ENCODE results near the gene FBXO31.
A peak's percentile ranks its signal among the peaks of the same experiment; 100 is the strongest.

Gene FBXO31

GRCh38 chr16:87320510-87321227, 62.9 kb downstream of the FBXO31 start:
- H3K4me3 ChIP-seq (replicated peaks; ENCODE audit: low read depth, low read length): no peak overlapping the region
- no peak for TF ChIP-seq CTCF (IDR thresholded peaks at IDR 0.05; ENCODE audit: low read length, missing control alignments)
- DNase-seq (ENCODE audit: low read depth): no peak

- TF ChIP-seq CTCF (IDR thresholded peaks at IDR 0.05; ENCODE audit: low read length, missing control alignments): no peak
- no peak for DNase-seq (ENCODE audit: low read depth)
- H3K4me3 ChIP-seq (replicated peaks; ENCODE audit: low read depth, low read length): no peak overlapping the region
These were observed 63.5 kb downstream of the FBXO31 start for GRCh38 chr16:87319997-87320491.

DNA sequence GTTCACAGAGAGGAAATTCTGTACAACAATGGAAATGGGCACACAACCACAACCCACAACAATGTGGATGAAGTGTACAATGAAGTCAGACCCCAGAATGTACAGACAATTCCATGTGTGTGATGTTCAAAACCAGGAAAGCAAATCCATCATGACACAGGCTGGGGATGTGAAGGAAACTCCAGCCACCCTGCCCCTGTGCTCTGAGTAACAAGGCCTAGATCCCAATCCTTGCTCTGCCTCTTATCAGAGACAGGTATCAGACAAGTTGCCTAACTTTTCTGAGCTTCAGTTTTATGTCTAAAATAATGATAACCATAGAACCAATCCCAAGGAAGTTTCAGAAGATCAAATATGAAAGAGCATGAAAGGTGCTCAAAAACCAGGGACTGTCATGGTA, 64.6 kb downstream of the FBXO31 start:
- TF ChIP-seq CTCF (IDR thresholded peaks at IDR 0.05; ENCODE audit: low read length, missing control alignments): no peak

DNA sequence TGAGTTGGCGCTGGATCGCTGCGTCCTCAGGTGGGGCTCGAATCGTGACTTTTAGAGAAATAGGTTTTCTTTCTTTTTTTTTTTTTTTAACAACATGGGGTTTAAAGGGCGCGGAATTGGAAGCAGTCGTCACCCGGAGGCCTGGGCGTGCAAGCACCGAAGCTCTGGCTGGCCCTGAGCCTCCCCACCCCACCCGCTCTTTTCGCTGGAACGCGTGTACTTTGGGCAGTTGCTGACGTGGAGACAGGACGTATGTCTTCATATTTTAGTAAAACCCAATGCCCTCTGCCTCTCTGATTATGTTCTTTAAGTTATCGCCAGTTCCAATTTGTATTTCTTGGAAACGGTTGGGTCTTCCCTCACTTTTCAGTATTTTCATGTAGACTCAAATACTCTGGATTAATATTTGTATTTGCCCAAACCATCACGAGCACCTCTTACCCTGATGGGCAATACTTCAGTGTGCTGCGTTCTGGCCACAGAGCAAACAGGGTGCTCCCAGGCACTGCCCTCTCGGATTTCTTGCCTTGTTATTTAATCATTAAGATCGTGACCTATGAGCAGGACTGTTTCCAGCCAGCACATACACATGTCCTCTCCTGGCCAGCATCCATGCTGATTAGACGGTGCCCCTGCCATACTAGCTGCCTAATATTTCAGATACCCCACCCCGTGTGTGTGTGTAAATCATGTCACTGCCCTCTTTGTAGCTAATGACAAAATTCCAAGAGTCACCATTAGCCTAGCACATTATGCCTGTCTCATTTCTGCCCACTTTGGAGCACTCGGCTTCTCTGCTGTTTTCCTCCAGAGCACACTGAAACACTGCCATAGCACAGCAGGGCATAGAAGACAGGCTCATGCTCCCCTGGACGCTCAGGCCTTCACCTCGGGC, 65.6 kb downstream of the FBXO31 start:
- TF ChIP-seq CTCF (IDR thresholded peaks at IDR 0.05; ENCODE audit: low read length, missing control alignments): no peak
- DNase-seq (ENCODE audit: low read depth): peak; percentile 66
- peak overlapping the region; percentile 98 for H3K4me3 ChIP-seq (replicated peaks; ENCODE audit: low read depth, low read length)

More for the DNA sequence above, 64.6 kb downstream of the FBXO31 start:
- no peak overlapping the region for H3K4me3 ChIP-seq (replicated peaks; ENCODE audit: low read depth, low read length)
- DNase-seq (ENCODE audit: low read depth): no peak

- H3K4me3 ChIP-seq (replicated peaks; ENCODE audit: low read depth, low read length): peak within 1 kb of the TSS; percentile 98
- DNase-seq (ENCODE audit: low read depth): peak; percentile 95
- TF ChIP-seq CTCF (IDR thresholded peaks at IDR 0.05; ENCODE audit: low read length, missing control alignments): peak; percentile 62
These were observed 66.4 kb downstream of the FBXO31 start, which contains the start of gene C16orf95 for GRCh38 chr16:87316923-87317749. TSS of gene C16orf95 (minus strand) at chr16:87317392. CDS start at chr16:87317242, 150 bp downstream.

- H3K4me3 ChIP-seq (replicated peaks; ENCODE audit: low read depth, low read length): peak overlapping the region; percentile 98
- no peak for TF ChIP-seq CTCF (IDR thresholded peaks at IDR 0.05; ENCODE audit: low read length, missing control alignments)
- DNase-seq (ENCODE audit: low read depth): no peak
These were observed 67.1 kb downstream of the FBXO31 start for GRCh38 chr16:87316450-87316922.
